HEK293 (cell line): ENCODE data around the gene MCAT.

Source experiments
- BCL11B ChIP-seq: fragments of 450-650 bp; formaldehyde crosslinking; IDR thresholded peaks from 2 replicates; pipeline ENCODE4 v1.5.1; 2016; ENCODE audit warnings: low read depth, missing biosample characterization, missing genetic modification characterization
- CTCF ChIP-seq: fragments of 450-650 bp; formaldehyde crosslinking; IDR thresholded peaks from 2 replicates; pipeline ENCODE4 v1.5.1; 2016; ENCODE audit warnings: missing biosample characterization, missing genetic modification characterization
- GLI4 ChIP-seq: fragments of 450-650 bp; formaldehyde crosslinking; IDR thresholded peaks from 2 replicates; pipeline ENCODE4 v1.5.1; 2016; ENCODE audit warnings: missing biosample characterization, missing genetic modification characterization
- REST ChIP-seq: fragments of 450-650 bp; formaldehyde crosslinking; IDR thresholded peaks from 2 replicates; pipeline ENCODE4 v1.5.1; 2016; ENCODE audit warnings: missing biosample characterization, missing genetic modification characterization
- ZBTB17 ChIP-seq: fragments of 450-650 bp; formaldehyde crosslinking; IDR thresholded peaks from 2 replicates; pipeline ENCODE4 v1.5.1; 2016; ENCODE audit warnings: missing biosample characterization, missing genetic modification characterization
- ZBTB7A ChIP-seq: fragments of 450-650 bp; formaldehyde crosslinking; IDR thresholded peaks from 2 replicates; pipeline ENCODE4 v1.5.1; 2016; ENCODE audit warnings: low read depth, missing biosample characterization, missing genetic modification characterization
- ZNF280D ChIP-seq: fragments of 450-650 bp; formaldehyde crosslinking; IDR thresholded peaks from 2 replicates; pipeline ENCODE4 v1.5.1; 2016; ENCODE audit warnings: missing biosample characterization, missing genetic modification characterization
- ZNF76 ChIP-seq: fragments of 450-650 bp; formaldehyde crosslinking; IDR thresholded peaks from 2 replicates; pipeline ENCODE4; 2016; ENCODE audit warnings: low read depth, missing biosample characterization, missing genetic modification characterization, borderline replicate concordance
- ZSCAN18 ChIP-seq: fragments of 450-650 bp; formaldehyde crosslinking; IDR thresholded peaks from 2 replicates; pipeline ENCODE4 v1.5.1; 2016; ENCODE audit warnings: missing biosample characterization, missing genetic modification characterization
- ZSCAN30 ChIP-seq: fragments of 450-650 bp; IDR thresholded peaks from 2 replicates; pipeline ENCODE4 v1.5.1; 2018; ENCODE audit warnings: missing biosample characterization, mild to moderate bottlenecking, missing genetic modification characterization, moderate library complexity

- TF ChIP-seq CTCF (no peak), BCL11B (tag by site-specific recombination) (no peak), ZNF280D (no peak), ZBTB17 (tag by site-specific recombination) (no peak), ZBTB7A (tag by site-specific recombination) (no peak), ZSCAN30 (tag by site-specific recombination) (no peak), REST (tag by site-specific recombination) (no peak), GLI4 (tag by site-specific recombination) (no peak), ZNF76 (tag by site-specific recombination) (no peak), ZSCAN18 (tag by site-specific recombination) (no peak)
Measured at GRCh38 chr22:43094551-43094950, 48.6 kb downstream of the MCAT start.
